Measurements from ENCODE around the gene GADD45B.

- TF ChIP-seq POLR2A (IDR thresholded peaks at IDR 0.05) (no peak), CTCF (IDR thresholded peaks at IDR 0.05) (no peak), POLR2AphosphoS5 (IDR thresholded peaks at IDR 0.05) (no peak)
Observed at GRCh38 chr19:2454199-2454961, 21.5 kb upstream of the GADD45B start.

All from suprapubic skin (tissue), 4 donors.